Esophagus squamous epithelium (tissue), 4 donors: Measurements from ENCODE around the gene MEN1.

Source experiments
- POLR2A ChIP-seq, 4 donors: fragments of 450-650 bp; IDR thresholded peaks; one replicate each; pipeline ENCODE4 v1.6.1; 2017; ENCODE audit warnings: antibody characterized with exemption in 4 of 4, mild to moderate bottlenecking in 4 of 4, moderate library complexity in 3 of 4
- TF ChIP-seq, protein P1 (sequence below), 6 experiments: fragments of 450-650 bp in 4 of 6; fragments of 200-600 bp in 2 of 6; sonication (generic) in 2 of 6; IDR thresholded peaks; one replicate each; pipeline ENCODE4 v1.5.1; 2016 to 2019; ENCODE audit warnings: antibody characterized with exemption in 6 of 6, mild to moderate bottlenecking in 4 of 6, moderate library complexity in 4 of 6

DNA sequence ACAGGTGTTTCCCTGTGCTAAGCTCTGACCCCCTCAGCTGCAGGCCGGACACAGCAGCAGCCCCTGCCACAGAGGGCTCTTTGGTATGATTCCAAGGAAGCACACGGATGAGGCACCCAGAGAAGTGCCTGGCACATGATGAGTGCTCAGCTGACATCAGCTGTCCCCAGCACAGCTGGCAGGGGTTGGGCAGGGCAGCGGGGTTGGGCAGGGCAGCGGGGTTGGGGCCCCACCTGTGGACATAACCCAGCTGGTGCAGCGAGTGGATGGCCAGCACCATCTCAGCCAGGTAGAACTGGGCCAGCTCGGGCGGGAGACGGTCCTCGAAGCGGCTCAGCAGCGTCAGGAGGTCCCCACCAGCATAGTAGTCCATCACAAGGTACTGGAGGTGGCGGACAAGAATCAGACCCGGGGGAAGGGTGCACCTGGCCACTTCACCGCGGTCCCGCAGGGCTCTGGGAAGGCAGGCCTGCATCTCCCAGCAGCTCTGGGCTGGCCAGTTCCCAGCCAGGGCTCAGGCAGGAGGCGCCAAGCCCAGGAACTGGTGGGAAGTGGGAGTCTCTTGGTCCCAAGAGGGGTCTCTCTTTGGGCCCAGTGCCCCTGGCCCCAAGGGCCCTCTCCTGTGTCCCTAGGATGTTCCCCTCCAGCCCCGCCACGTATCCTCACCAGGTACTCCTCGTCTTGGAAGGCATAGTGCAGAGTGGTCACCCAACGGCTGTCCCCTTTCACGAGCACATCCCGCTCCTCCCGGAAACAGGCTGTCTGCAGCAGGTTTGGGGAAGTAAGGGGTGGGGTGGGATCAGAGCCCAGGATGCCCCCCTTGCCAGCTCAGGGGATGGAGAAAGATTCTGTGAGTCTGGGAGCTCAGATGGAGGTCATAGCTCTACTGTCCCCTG lies 29.8 kb upstream of the MEN1 start:
- TF ChIP-seq, protein P1, sequence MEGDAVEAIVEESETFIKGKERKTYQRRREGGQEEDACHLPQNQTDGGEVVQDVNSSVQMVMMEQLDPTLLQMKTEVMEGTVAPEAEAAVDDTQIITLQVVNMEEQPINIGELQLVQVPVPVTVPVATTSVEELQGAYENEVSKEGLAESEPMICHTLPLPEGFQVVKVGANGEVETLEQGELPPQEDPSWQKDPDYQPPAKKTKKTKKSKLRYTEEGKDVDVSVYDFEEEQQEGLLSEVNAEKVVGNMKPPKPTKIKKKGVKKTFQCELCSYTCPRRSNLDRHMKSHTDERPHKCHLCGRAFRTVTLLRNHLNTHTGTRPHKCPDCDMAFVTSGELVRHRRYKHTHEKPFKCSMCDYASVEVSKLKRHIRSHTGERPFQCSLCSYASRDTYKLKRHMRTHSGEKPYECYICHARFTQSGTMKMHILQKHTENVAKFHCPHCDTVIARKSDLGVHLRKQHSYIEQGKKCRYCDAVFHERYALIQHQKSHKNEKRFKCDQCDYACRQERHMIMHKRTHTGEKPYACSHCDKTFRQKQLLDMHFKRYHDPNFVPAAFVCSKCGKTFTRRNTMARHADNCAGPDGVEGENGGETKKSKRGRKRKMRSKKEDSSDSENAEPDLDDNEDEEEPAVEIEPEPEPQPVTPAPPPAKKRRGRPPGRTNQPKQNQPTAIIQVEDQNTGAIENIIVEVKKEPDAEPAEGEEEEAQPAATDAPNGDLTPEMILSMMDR (IDR thresholded peaks at IDR 0.05), result no peak
- TF ChIP-seq POLR2A (IDR thresholded peaks at IDR 0.05), result no peak
